OCI-LY7 (cell line): ENCODE results near the gene HOXA7. TPM values are rescaled to one million over a fixed set of nuclear protein-coding genes. Genes with fewer than 3 reads are reported as not detected.

Source experiments
- BruUV-seq: library from RNA; stranded (reverse); fragments of 400-500 nt; replicated peaks from 2 replicates; lab custom pipeline; 2021; lab: Mats Ljungman, UMichigan
- CTCF ChIA-PET: fragments of 300-600 bp; sonication (Branson Sonifier 250); formaldehyde crosslinking; loops from one replicate; lab custom pipeline; 2022; ENCODE audit warnings: antibody characterized with exemption; ENCODE audit not compliant: unreplicated experiment; lab: Charles Lee
- POLR2A ChIA-PET: fragments of 300-600 bp; sonication (Branson Sonifier 250); formaldehyde crosslinking; loops from one replicate; lab custom pipeline; 2022; ENCODE audit warnings: antibody characterized with exemption; lab: Charles Lee
- DNase-seq: peaks from one replicate; pipeline ENCODE4 v3.0.0-alpha.2; 2015; ENCODE audit warnings: low spot score
- H2AFZ ChIP-seq: fragments of 200-600 bp; sonication (generic), shearing (Covaris generic); 2 replicates; pipeline ENCODE4 v1.6.1; 2014; ENCODE audit warnings: mild to moderate bottlenecking, antibody characterized with exemption, low read length, moderate library complexity
- H3K27ac ChIP-seq: fragments of 200-600 bp; sonication (generic); 2 replicates; pipeline ENCODE4 v1.5.1; 2014; ENCODE audit warnings: mixed run types, low read depth, mild to moderate bottlenecking, moderate library complexity, low read length, inconsistent platforms; ENCODE audit not compliant: poor library complexity, severe bottlenecking
- H3K36me3 ChIP-seq: fragments of 200-600 bp; sonication (generic); 2 replicates; pipeline ENCODE4 v1.6.1; 2014; ENCODE audit warnings: mild to moderate bottlenecking, antibody characterized with exemption, low read length, moderate library complexity, mixed read lengths; ENCODE audit not compliant: insufficient read depth
- H3K4me1 ChIP-seq: fragments of 200-600 bp; sonication (generic); 2 replicates; pipeline ENCODE4 v1.5.1; 2014; ENCODE audit warnings: mild to moderate bottlenecking, low read length; ENCODE audit not compliant: insufficient read depth, poor library complexity, severe bottlenecking
- H3K4me2 ChIP-seq: fragments of 200-600 bp; sonication (generic); 2 replicates; pipeline ENCODE4 v1.6.1; 2014; ENCODE audit warnings: mild to moderate bottlenecking, low read length
- H3K4me3 ChIP-seq: fragments of 200-600 bp; sonication (generic); 2 replicates; pipeline ENCODE4 v1.5.1; 2014; ENCODE audit warnings: mild to moderate bottlenecking, low read depth, low read length; ENCODE audit not compliant: poor library complexity, severe bottlenecking
- H3K79me2 ChIP-seq: fragments of 200-600 bp; sonication (generic); 2 replicates; pipeline ENCODE4 v1.6.1; 2016; ENCODE audit warnings: low read depth, mild to moderate bottlenecking, low read length, moderate library complexity, mixed read lengths; ENCODE audit not compliant: insufficient read depth
- H3K9me2 ChIP-seq: fragments of 200-600 bp; sonication (generic); 2 replicates; pipeline ENCODE4 v1.6.1; 2016; ENCODE audit warnings: mild to moderate bottlenecking, low read length, mixed read lengths; ENCODE audit not compliant: insufficient read depth
- H3K9me3 ChIP-seq: fragments of 200-600 bp; sonication (generic); 2 replicates; pipeline ENCODE4 v1.6.1; 2014; ENCODE audit warnings: mild to moderate bottlenecking, mixed run types, low read length, mixed read lengths
- H4K20me1 ChIP-seq: fragments of 200-600 bp; sonication (generic); 2 replicates; pipeline ENCODE4 v1.6.1; 2014; ENCODE audit warnings: mild to moderate bottlenecking, antibody characterized with exemption, low read length, moderate library complexity, mixed read lengths; ENCODE audit not compliant: insufficient read depth
- CTCF ChIP-seq: fragments of 200-600 bp; sonication (generic); conservative IDR thresholded peaks from 2 replicates; pipeline ENCODE4 v1.5.1; 2014; ENCODE audit warnings: mild to moderate bottlenecking, antibody characterized with exemption, low read length, moderate library complexity, mixed read lengths
- EZH2phosphoT487 ChIP-seq: fragments of 200-600 bp; sonication (generic); IDR thresholded peaks from 2 replicates; pipeline ENCODE4 v1.6.1; 2018; ENCODE audit warnings: low read depth, borderline replicate concordance, mild to moderate bottlenecking, mixed run types, antibody characterized with exemption, low read length, moderate library complexity, mixed read lengths
- intact Hi-C: fragments of 100-400 bp; cut with micrococcal nuclease; formaldehyde crosslinking; loops from one replicate; pipeline ENCODE4 v1.10.0; 2022; ENCODE audit not compliant: unreplicated experiment
- total RNA-seq, 2 experiments: library from RNA; depleted of rRNA in 1 of 2; stranded (reverse); fragments of >200 nt in 1 of 2; shearing (Covaris generic) in 1 of 2; gene quantifications; 2 replicates each; pipeline ENCODE4 v1.2.3, GENCODE V29; 2014 to 2022

The HOXA7 gene
- total RNA-seq, 2 experiments from 2014 or later: 1.2 to 6.0 TPM

GRCh38 chr7:27145914-27146412 is 10.5 kb downstream of the HOXA7 start:
- Histone ChIP-seq H3K9me2 (no peaks in the 10 kb centered on the region), H3K36me3 (peaks cover 15% of the 10 kb centered on the region), H3K79me2 (peaks cover 8% of the 10 kb centered on the region; the same call in 1 of the 2 replicates), H3K27ac (no peak overlapping the region), H3K4me3 (no peak overlapping the region), H3K9me3 (no peaks in the 10 kb centered on the region), H2AFZ (no peak overlapping the region), H4K20me1 (no peaks in the 10 kb centered on the region), H3K4me2 (no peak overlapping the region), H3K4me1 (peaks cover 22% of the 10 kb centered on the region)
- BruUV-seq: no TSS peak
- TF ChIP-seq CTCF (no peak), EZH2phosphoT487 (no peak)
- CTCF ChIA-PET: no interaction called here
- intact Hi-C loops: no loop called here
- no peak for DNase-seq
- POLR2A ChIA-PET: interaction anchor here (0.5 kb wide), 1 partner anchor 325 kb away, joined by 3 read pairs; no protein-coding TSS in a partner anchor

GRCh38 chr7:27145165-27145913 is 11.1 kb downstream of the HOXA7 start:
- no peaks in the 10 kb centered on the region for H3K9me3 ChIP-seq
- no peak for DNase-seq
- peaks cover 21% of the 10 kb centered on the region for H3K4me1 ChIP-seq
- H4K20me1 ChIP-seq: no peaks in the 10 kb centered on the region
- TF ChIP-seq CTCF: no peak
- TF ChIP-seq EZH2phosphoT487: no peak
- intact Hi-C loops: no loop called here
- no peak overlapping the region for H2AFZ ChIP-seq
- no peak overlapping the region for H3K4me3 ChIP-seq
- H3K4me2 ChIP-seq: no peak overlapping the region
- no peak overlapping the region for H3K27ac ChIP-seq
- ChIA-PET CTCF (no interaction called here), POLR2A (interaction anchor here (0.5 to 0.7 kb wide), 3 partner anchors 324 to 458 kb away, joined by 3 read pairs; no protein-coding TSS in a partner anchor)
- no TSS peak for BruUV-seq
- peaks cover 15% of the 10 kb centered on the region for H3K36me3 ChIP-seq
- H3K9me2 ChIP-seq: no peaks in the 10 kb centered on the region
- H3K79me2 ChIP-seq: peaks cover 8% of the 10 kb centered on the region; the same call in 1 of the 2 replicates

- Histone ChIP-seq H3K36me3 (peaks cover 15% of the 10 kb centered on the region), H3K79me2 (peaks cover 5% of the 10 kb centered on the region; the same call in 1 of the 2 replicates), H3K4me2 (no peak overlapping the region), H3K4me3 (no peak overlapping the region), H3K4me1 (peaks cover 19% of the 10 kb centered on the region), H3K9me3 (no peaks in the 10 kb centered on the region), H3K27ac (no peak overlapping the region), H2AFZ (no peak overlapping the region), H3K9me2 (no peaks in the 10 kb centered on the region), H4K20me1 (no peaks in the 10 kb centered on the region)
- CTCF ChIA-PET: no interaction called here
- no peak for DNase-seq
- no TSS peak for BruUV-seq
- intact Hi-C loops: no loop called here
- TF ChIP-seq EZH2phosphoT487 (no peak), CTCF (no peak)
- POLR2A ChIA-PET: interaction anchor here (0.7 kb wide), 1 partner anchor 457 kb away, joined by 3 read pairs; no protein-coding TSS in a partner anchor
Measured at GRCh38 chr7:27144781-27145164, 11.7 kb downstream of the HOXA7 start.
